Stimulated activated naive CD8-positive, alpha-beta T cell treated with anti-CD3 and anti-CD28 coated beads, Interleukin-15, amount 100 ng/mL, for 72 hours (primary cell): ENCODE results near the gene USP12.
A peak's percentile ranks its signal among the peaks of the same experiment; 100 is the strongest.
"Not testable (repeated sequence)": the region's sequence is repeated elsewhere in the genome, so short reads cannot be mapped to it uniquely, and the experiment has no call there.

Experiments used
- ATAC-seq: fragments of 150-1000 bp; cut with Tn5 transposase; 2 replicates; pipeline ENCODE4 v1.10.0; 2021; ENCODE audit warnings: mild to moderate bottlenecking, moderate library complexity
- DNase-seq, 2 donors: peaks; one replicate each; pipeline ENCODE4 v3.0.0; 2021 to 2022
- H3K27ac Mint-ChIP-seq, 2 donors: one replicate each; pipeline ENCODE4 v1.8.0; 2022; ENCODE audit warnings: mild to moderate bottlenecking in 2 of 2, mixed read lengths in 2 of 2, moderate library complexity in 2 of 2
- H3K27me3 Mint-ChIP-seq: one replicate; pipeline ENCODE4 v1.8.0; 2022; ENCODE audit warnings: mixed read lengths
- H3K4me1 Mint-ChIP-seq: one replicate; pipeline ENCODE4 v1.8.0; 2022; ENCODE audit warnings: mild to moderate bottlenecking, mixed read lengths
- H3K4me3 Mint-ChIP-seq, 2 donors: one replicate each; pipeline ENCODE4 v1.8.0; 2022; ENCODE audit warnings: mild to moderate bottlenecking in 2 of 2, mixed read lengths in 2 of 2, moderate library complexity in 1 of 2
- H3K9me3 Mint-ChIP-seq, 2 donors: one replicate each; pipeline ENCODE4 v1.8.0; 2022; ENCODE audit warnings: mixed read lengths in 2 of 2

The USP12 gene

GRCh38 chr13:27097691-27098090, 73.9 kb downstream of the USP12 start:
- H3K27ac Mint-ChIP-seq, result no peak overlapping the region
- H3K9me3 Mint-ChIP-seq, result no peaks in the 10 kb centered on the region
- no peak overlapping the region for H3K4me3 Mint-ChIP-seq
- ATAC-seq (no peak), DNase-seq (no peak)
- H3K27me3 Mint-ChIP-seq, result no peaks in the 10 kb centered on the region
- H3K4me1 Mint-ChIP-seq, result peaks cover 36% of the 10 kb centered on the region

GRCh38 chr13:27091451-27091850, 80.2 kb downstream of the USP12 start:
- no peak for ATAC-seq
- Mint-ChIP-seq H3K27ac (peak overlapping the region in 1 of 2 donors; percentile 5), H3K4me3 (no peak overlapping the region), H3K9me3 (no peaks in the 10 kb centered on the region), H3K4me1 (no peaks in the 10 kb centered on the region), H3K27me3 (no peaks in the 10 kb centered on the region)
- no peak for DNase-seq

- ATAC-seq (no peak), DNase-seq (no peak)
- no peaks in the 10 kb centered on the region for H3K27me3 Mint-ChIP-seq
- no peak overlapping the region for H3K4me3 Mint-ChIP-seq
- no peaks in the 10 kb centered on the region for H3K4me1 Mint-ChIP-seq
- H3K27ac Mint-ChIP-seq, result no peak overlapping the region
- H3K9me3 Mint-ChIP-seq, result no peaks in the 10 kb centered on the region
Observed at GRCh38 chr13:27088619-27089018, 83.0 kb downstream of the USP12 start.

GRCh38 chr13:27086599-27087265, 84.9 kb downstream of the USP12 start:
- H3K4me3 Mint-ChIP-seq, result no peak overlapping the region
- no peaks in the 10 kb centered on the region for H3K27me3 Mint-ChIP-seq
- H3K4me1 Mint-ChIP-seq, result no peaks in the 10 kb centered on the region
- DNase-seq (no peak), ATAC-seq (no peak)
- H3K27ac Mint-ChIP-seq, result peak overlapping the region in 1 of 2 donors; percentile 47
- H3K9me3 Mint-ChIP-seq, result no peaks in the 10 kb centered on the region

- H3K27me3 Mint-ChIP-seq, result no peaks in the 10 kb centered on the region
- peaks cover 16% of the 10 kb centered on the region for H3K4me1 Mint-ChIP-seq
- no peaks in the 10 kb centered on the region for H3K9me3 Mint-ChIP-seq
- H3K4me3 Mint-ChIP-seq, result no peak overlapping the region
- DNase-seq (no peak), ATAC-seq (no peak)
- peak overlapping the region in 1 of 2 donors; percentile 7 for H3K27ac Mint-ChIP-seq
Observed at GRCh38 chr13:27083183-27083582, 88.4 kb downstream of the USP12 start.

GRCh38 chr13:27081893-27082679, 89.5 kb downstream of the USP12 start:
- no peak overlapping the region for H3K27ac Mint-ChIP-seq
- DNase-seq (no peak), ATAC-seq (no peak)

GRCh38 chr13:27080018-27080948, 91.3 kb downstream of the USP12 start:
- no peak for DNase-seq
- H3K4me3 Mint-ChIP-seq, result no peak overlapping the region
- H3K27me3 Mint-ChIP-seq, result no peaks in the 10 kb centered on the region
- H3K9me3 Mint-ChIP-seq, result no peaks in the 10 kb centered on the region
- peaks cover 16% of the 10 kb centered on the region for H3K4me1 Mint-ChIP-seq
- H3K27ac Mint-ChIP-seq, result no peak overlapping the region
- ATAC-seq, result no peak

More at GRCh38 chr13:27081893-27082679, 89.5 kb downstream of the USP12 start:
- Mint-ChIP-seq H3K4me3 (no peak overlapping the region), H3K9me3 (no peaks in the 10 kb centered on the region), H3K4me1 (peaks cover 16% of the 10 kb centered on the region), H3K27me3 (no peaks in the 10 kb centered on the region)

GRCh38 chr13:27079421-27079958, 92.1 kb downstream of the USP12 start:
- DNase-seq (no peak), ATAC-seq (peak; percentile 31)
- no peaks in the 10 kb centered on the region for H3K9me3 Mint-ChIP-seq
- no peaks in the 10 kb centered on the region for H3K27me3 Mint-ChIP-seq
- H3K4me1 Mint-ChIP-seq, result peaks cover 16% of the 10 kb centered on the region
- H3K27ac Mint-ChIP-seq, result no peak overlapping the region
- no peak overlapping the region for H3K4me3 Mint-ChIP-seq

- Mint-ChIP-seq H3K9me3 (no peaks in the 10 kb centered on the region), H3K27me3 (no peaks in the 10 kb centered on the region), H3K4me1 (peaks cover 16% of the 10 kb centered on the region), H3K27ac (no peak overlapping the region), H3K4me3 (no peak overlapping the region)
- DNase-seq (no peak), ATAC-seq (no peak)
Observed at GRCh38 chr13:27077451-27077850, 94.2 kb downstream of the USP12 start.

GRCh38 chr13:27076421-27076820, 95.2 kb downstream of the USP12 start:
- Mint-ChIP-seq H3K4me3 (no peak overlapping the region), H3K27me3 (no peaks in the 10 kb centered on the region), H3K27ac (no peak overlapping the region), H3K9me3 (no peaks in the 10 kb centered on the region), H3K4me1 (peaks cover 14% of the 10 kb centered on the region)
- no peak for DNase-seq
- no peak for ATAC-seq

GRCh38 chr13:27073186-27073585, 98.4 kb downstream of the USP12 start:
- no peaks in the 10 kb centered on the region for H3K4me1 Mint-ChIP-seq
- no peaks in the 10 kb centered on the region for H3K9me3 Mint-ChIP-seq
- H3K27me3 Mint-ChIP-seq, result no peaks in the 10 kb centered on the region
- peak overlapping the region in 1 of 2 donors; percentile 2 for H3K27ac Mint-ChIP-seq
- no peak for DNase-seq
- no peak overlapping the region for H3K4me3 Mint-ChIP-seq
- no peak for ATAC-seq

- H3K27ac Mint-ChIP-seq, H3K9me3 Mint-ChIP-seq, DNase-seq, H3K4me3 Mint-ChIP-seq, ATAC-seq, H3K27me3 Mint-ChIP-seq: not testable (repeated sequence)
- H3K4me1 Mint-ChIP-seq, result peaks cover 10% of the 10 kb centered on the region
Observed at GRCh38 chr13:27066123-27066522, 105.5 kb downstream of the USP12 start.

- ATAC-seq, result no peak
- no peak overlapping the region for H3K27ac Mint-ChIP-seq
- DNase-seq, result no peak
- H3K4me3 Mint-ChIP-seq, result no peak overlapping the region
- H3K27me3 Mint-ChIP-seq, result no peaks in the 10 kb centered on the region
- peaks cover 10% of the 10 kb centered on the region for H3K4me1 Mint-ChIP-seq
- H3K9me3 Mint-ChIP-seq, result peaks cover 0 to 3% of the 10 kb centered on the region in 2 donors
Observed at GRCh38 chr13:27065582-27065981, 106.0 kb downstream of the USP12 start.

- H3K27me3 Mint-ChIP-seq, result no peaks in the 10 kb centered on the region
- peaks cover 10% of the 10 kb centered on the region for H3K4me1 Mint-ChIP-seq
- no peak overlapping the region for H3K27ac Mint-ChIP-seq
- no peak overlapping the region for H3K4me3 Mint-ChIP-seq
- DNase-seq (no peak), ATAC-seq (no peak)
- peaks cover 0 to 3% of the 10 kb centered on the region in 2 donors for H3K9me3 Mint-ChIP-seq
Observed at GRCh38 chr13:27064252-27064995, 107.2 kb downstream of the USP12 start.

- no peak for DNase-seq
- ATAC-seq, result no peak
- H3K9me3 Mint-ChIP-seq, result no peaks in the 10 kb centered on the region
- H3K27me3 Mint-ChIP-seq, result no peaks in the 10 kb centered on the region
- H3K4me3 Mint-ChIP-seq, result no peak overlapping the region
- peaks cover 31% of the 10 kb centered on the region for H3K4me1 Mint-ChIP-seq
- peak overlapping the region in 1 of 2 donors; percentile 71 for H3K27ac Mint-ChIP-seq
Observed at GRCh38 chr13:27057817-27058216, 113.8 kb downstream of the USP12 start.
